ENCODE results near the gene CDR2. TPM values are rescaled to one million over a fixed set of nuclear protein-coding genes. Genes with fewer than 3 reads are reported as not detected.

CDR2 gene
- total and polyA plus RNA-seq, 9 of the 15 experiments (the other 6 are each of a cell fraction or from before 2014, with no cell fraction given): 4.6 to 30.3 (median 19.9) TPM

DNA sequence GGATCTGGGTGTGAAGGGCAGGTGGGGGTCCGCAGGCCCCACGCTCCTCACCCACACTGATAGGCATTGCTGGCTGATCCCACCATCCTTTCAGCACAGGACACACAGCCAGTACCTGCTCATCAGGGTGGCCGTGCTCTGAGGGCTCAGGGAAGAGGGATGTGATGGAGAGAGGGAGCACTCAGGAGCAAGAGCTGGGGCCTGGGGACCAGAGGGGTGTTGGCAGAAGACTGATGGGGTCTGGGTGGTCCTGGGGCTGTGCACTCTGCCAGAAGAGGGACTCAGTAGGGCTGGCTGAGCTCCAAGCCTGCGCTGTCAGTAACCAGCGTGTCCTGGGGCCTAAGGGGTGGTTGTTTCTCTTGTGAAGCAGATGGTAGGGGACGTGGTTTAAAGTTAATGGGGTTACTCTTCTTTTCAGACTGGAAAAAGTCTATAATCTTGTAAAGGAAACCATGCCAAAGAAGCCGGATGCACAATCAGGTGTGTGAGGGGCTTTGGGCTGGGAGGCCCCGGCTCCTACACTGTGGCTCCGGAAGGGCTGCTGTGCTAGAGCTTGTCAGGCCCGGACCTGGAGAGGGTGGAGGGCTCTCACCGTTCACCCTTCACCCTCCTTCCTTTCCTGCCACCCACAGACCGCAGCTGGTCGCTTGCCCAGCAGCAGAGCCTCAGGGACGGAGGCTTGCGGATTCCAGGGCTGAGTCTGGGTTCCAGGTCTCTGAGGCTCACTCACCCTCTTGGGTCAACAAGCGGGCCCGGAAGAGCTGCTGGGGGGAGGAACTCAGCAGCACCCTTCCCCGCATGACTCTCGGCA, 49.4 kb downstream of the CDR2 start:
- peaks cover 99% of the 10 kb centered on the region for H3K36me3 ChIP-seq (ENCODE audit: control insufficient read depth, insufficient read depth, low read length)
- DNase-seq (ENCODE audit: extremely low read depth in 1 of 4, low spot score in 3 of 4) (no peak), ATAC-seq (no peak), FAIRE-seq (no peak)
- peaks cover 0 to 4% of the 10 kb centered on the region in 2 experiments; a peak in 2 of 5 replicates for H3K4me1 ChIP-seq (replicated peaks in 1 of 2; ENCODE audit: control insufficient read depth in 2 of 2, insufficient read depth in 2 of 2, low read length in 2 of 2)
- H3K9ac ChIP-seq (ENCODE audit: insufficient read depth in 1 of 2, low read depth in 2 of 2, low read length in 2 of 2): no peak overlapping the region
- H3K9me3 ChIP-seq (replicated peaks; ENCODE audit: control insufficient read depth, insufficient read depth, low read depth, low read length): no peaks in the 10 kb centered on the region
- H3K4me3 ChIP-seq: no peak overlapping the region
- ChIA-PET POLR2A (interaction anchor here (1.8 kb wide), 1 partner anchor 9 kb away, joined by 5 read pairs; no protein-coding TSS in a partner anchor), CTCF (ENCODE audit: low intra/inter-chr PET ratio) (no interaction called here)
- peaks cover 18% of the 10 kb centered on the region for H3K79me2 ChIP-seq (ENCODE audit: control insufficient read depth, insufficient read depth, low read length)
- no peak overlapping the region for H3K4me2 ChIP-seq (ENCODE audit: insufficient read depth, low read length)
- WGBS (ENCODE audit: insufficient coverage, low coverage, missing lambda C conversion rate): 95% methylated on average over 17 of the region's 19 CpGs
- no TSS peak for BruUV-seq (replicated peaks)
- intact Hi-C loops (cut with micrococcal nuclease): loop anchor here (10.0 kb wide), 1 partner anchor 1140 kb away; no protein-coding TSS in a partner anchor
- no peaks in the 10 kb centered on the region for H3K27me3 ChIP-seq (ENCODE audit: control insufficient read depth in 2 of 2, insufficient read depth in 2 of 2, low read length in 2 of 2)
- no peak for TF ChIP-seq PHB (CRISPR knock-in tag; IDR thresholded peaks at IDR 0.05)
- no peak for TF ChIP-seq ZNF57 (CRISPR knock-in tag; IDR thresholded peaks at IDR 0.05)
- peak; percentile 71 for TF ChIP-seq ZNF263 (CRISPR knock-in tag; IDR thresholded peaks at IDR 0.05; ENCODE audit: borderline replicate concordance)
- no peak overlapping the region for H2AFZ ChIP-seq (ENCODE audit: low read depth, low read length)
- no peaks in the 10 kb centered on the region for H3K9me1 ChIP-seq (ENCODE audit: control insufficient read depth, insufficient read depth, low read length)
- H4K20me1 ChIP-seq (replicated peaks; ENCODE audit: control insufficient read depth, insufficient read depth, low read length): peaks cover 23% of the 10 kb centered on the region
- in situ Hi-C loops (cut with MboI): no loop called here
- H3K27ac ChIP-seq (ENCODE audit: extremely low read depth, low read depth, low read length): no peak overlapping the region
